GM19351 (cell line): ENCODE results near the gene SELPLG.
"Not testable (repeated sequence)": the region's sequence is repeated elsewhere in the genome, so short reads cannot be mapped to it uniquely, and the experiment has no call there.

Source experiments
- ATAC-seq: cut with Tn5 transposase; IDR thresholded peaks from one replicate; pipeline ENCODE4 v1.9.1; 2021; ENCODE audit warnings: mild to moderate bottlenecking, moderate library complexity; ENCODE audit not compliant: unreplicated experiment

Gene SELPLG

DNA sequence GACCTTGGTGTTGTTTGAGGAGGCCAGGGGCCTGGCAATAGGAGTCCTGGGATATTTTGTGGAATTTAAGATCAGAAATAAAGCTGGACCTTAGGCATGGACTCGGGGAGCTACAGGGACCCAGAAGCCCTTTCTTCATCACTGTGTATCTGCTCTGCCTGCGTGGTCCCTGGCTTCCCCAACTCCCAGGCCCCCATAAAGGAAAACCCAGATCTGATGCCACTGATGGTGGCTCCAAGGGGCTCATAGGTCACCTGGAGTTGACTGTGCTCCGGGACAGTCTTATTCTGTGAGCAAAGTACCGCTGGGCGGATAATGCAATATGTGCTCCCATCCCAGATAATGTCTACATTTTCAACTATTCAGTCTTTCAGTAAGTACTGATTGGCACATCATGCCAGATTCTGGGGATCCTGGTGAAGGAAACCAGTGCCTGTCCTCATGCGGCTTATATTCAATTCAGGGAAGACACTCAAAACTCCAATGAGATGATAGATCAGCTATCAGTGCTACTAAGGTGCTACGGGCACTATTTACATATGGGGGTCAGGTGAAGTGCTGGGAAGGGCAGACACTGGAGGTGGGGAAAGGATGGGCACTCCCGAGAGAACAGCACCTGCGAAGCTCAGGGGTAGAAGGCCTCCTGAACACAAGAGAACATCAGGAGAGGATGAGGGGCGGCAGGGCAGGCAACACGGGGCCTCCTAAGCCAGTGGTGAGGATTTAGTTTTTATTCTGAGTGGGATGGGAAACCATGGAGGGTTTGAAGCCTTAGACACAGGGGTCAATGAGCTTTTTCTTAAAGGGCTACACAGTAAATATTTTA is 5.5 kb upstream of the SELPLG start:
- no peak for ATAC-seq

DNA sequence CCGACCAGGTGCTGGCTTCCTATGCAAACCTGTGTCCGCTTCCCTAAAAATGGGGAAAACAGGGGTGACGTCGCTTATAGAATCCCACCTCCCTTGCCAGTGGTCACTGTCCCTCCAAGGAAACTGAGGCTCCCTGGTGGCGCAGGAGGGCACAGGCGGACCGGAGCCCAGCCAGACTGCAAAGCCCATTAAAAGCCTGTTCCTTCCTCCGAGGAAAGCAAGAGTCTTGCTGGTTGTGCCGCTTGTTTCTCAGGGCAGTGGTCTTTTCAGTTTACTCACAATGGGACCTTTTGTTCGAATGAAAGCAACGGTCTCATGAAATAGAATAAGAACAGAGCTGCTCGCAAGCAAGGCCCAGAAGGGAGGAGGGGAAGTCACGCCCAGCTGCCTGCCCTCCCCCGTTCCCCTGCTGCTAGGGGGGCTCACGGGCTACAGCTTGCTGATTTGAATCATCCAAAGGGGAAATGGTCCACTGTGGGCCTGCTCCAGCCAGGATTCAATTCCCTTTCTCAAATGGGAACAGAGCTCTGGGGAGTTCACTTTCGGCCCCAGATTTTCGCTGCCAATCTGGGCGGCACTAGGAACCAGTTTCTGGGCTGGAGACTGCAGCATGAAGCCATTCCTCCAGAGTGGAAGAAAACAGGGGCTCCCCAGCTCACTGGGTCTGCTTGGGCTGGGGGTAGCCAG is 4.6 kb upstream of the SELPLG start:
- ATAC-seq, result no peak

DNA sequence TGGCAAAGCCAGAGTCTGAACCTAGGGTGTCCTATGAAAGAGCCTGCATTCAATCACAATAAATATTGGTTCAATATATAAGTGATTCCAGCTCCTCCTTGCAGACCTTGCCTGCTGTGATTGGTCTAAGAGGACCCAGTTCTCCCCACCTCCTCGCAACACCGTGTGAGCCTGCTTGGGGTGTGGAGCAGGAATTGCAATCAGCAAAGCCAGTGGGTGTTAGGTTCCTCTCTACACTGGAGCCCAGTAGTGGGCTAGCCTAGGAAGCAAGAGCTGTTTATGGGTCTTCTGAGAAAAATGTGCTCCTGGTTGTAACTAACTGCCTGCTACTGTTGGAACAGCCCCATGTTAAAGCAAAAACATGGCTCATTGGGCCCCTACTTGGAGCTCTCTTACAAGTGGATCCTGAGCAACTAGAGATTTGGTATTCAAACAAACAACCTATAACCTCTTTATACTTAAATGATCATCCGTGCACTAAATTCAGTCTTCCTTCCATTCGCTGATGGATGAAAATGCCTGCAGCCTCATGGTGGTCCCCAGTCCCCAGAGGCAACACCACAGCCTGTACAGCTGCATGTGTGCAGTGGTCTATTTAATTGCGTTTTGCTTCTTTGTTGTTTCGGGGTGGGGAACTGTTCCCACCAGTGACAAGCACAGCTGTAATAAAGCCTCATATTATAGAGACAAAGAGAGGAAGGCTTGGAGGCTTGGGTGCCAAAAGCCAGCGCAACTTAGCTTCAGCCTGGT is 3.7 kb upstream of the SELPLG start:
- ATAC-seq, result no peak

DNA sequence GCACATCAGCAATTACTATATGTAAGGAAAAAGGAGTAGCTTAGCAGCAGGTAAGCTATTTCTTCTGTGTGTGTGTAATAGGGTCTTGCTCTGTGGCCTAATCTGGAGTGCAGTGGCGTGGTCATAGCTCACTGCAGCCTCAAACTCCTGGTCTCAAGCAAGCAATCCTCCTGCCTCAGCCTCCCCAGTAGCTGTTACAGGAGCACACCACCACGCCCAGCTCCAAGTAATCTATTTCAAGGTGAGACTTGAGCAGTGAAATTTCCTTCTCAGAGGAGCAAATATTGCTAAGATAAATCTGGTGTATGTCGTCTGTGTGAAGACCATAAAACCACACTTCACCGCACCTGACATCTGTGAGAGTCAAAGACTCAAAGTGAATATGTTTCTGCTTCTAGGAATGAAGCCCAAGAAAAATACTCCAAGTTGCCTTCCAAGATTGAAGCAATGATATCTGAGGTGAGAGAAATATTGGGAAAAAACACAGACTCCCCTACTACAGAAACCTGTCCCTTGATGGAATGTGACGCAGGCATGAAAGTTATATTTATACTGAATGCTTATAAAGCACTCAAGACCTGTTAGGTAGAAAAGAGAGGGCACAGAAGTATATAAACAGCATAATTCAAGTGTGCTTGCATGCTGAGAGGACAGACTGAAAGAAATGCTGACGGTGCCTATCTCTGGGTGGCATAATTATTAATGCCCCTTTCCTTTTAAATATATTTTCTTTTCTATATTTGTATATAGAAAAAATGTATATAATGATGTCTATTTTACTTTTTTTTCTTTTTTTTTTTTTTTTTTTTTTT is 2.5 kb upstream of the SELPLG start:
- ATAC-seq, result peak; percentile 2

DNA sequence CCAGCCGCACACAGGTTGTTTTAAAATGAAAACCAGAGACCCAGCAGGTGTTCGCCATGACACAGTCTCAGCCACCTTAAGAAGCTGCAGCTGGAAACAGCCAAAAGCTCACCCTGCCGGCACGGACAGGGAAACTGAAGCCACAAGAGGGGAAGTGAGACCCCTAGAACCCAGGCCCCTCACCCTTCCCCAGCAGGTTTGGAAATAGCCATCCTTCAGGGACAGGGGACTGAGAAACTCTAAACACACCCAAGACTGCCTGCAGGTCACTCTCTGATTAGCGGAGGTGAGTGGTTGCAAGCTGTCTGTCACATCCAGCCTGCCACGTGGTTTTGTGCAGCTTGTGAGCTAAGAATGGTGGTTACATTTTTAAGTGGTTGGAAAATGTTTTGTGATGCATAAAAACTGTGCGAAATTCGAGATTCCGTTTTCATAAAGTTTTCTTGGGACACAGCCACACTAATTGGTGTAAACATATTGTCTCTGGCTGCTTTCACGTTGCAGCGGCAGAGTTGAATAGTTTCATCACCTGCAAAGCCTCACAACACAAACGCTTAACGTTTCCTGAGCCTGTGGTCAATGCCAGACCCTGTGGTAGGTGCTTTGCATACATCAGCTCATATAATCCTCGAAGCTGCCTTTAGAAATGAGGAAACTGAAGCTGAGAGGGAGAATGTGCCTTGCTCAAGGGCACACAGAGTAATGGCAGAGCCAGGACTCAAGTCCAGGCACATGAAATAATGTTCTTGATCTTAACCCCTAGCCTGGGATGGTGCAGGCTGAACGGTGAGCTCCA is 1.7 kb upstream of the SELPLG start:
- peak; percentile 63 for ATAC-seq

DNA sequence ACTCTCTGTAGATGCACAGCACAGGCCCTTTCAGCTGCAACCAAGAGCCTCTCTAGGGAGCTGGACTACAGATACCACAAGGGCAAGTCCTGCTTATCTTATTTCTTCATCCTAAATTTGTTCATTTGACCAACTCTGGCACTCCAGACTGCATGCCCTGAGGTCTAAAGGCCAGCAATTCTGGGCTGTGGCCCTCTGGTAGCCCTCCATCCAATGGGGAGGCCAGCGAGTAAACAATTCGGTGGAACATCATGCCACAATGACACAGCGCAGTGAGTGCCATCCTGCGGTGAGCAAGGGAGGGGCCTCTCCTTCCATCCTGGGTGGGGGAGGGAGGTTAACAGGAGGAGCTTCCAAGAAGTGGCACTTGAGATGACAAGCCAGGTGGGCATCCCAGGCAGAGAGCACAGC is 652 bp upstream of the SELPLG start:
- no peak for ATAC-seq

DNA sequence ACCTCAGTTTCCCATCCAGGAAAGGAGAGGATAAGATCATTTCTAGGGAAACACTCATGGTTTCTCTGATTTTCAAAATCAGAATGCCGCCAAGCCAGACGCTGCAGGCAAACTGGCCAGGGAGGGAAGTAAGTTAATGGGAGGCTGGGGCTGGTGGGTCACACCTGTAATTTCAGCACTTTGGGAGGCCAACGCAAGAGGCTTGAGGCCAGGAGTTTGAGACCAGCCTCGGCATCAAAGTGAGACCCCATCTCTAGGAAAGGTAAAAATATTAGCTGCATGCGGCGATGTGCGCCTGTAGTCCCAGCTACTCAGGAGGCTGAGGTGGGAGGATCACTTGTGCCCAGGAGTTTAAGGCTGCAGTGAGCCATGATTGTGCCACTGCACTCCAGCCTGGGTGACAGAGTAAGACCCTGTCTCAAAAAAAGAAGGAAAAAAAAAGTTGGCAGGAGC is 587 bp downstream of the SELPLG start:
- ATAC-seq, result no peak

DNA sequence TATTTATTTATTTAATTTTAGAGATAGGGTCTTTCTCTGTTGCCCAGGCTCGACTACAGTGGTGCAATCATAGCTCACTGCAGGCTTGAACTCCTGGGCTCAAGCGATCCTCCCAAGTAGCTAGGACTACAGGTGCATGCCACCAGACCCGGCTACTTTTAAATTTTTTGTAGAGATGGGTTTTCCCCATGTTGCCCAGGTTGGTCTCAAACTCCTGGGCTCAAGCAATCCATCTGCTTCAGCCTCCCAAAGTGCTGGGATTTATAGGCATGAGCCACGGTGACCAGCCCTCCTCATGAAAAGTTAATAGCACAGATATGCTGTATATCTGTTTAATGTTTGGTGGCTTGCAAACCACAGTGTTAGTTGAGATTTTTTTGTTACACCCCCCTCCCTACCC is 2.4 kb downstream of the SELPLG start:
- not testable (repeated sequence) for ATAC-seq

DNA sequence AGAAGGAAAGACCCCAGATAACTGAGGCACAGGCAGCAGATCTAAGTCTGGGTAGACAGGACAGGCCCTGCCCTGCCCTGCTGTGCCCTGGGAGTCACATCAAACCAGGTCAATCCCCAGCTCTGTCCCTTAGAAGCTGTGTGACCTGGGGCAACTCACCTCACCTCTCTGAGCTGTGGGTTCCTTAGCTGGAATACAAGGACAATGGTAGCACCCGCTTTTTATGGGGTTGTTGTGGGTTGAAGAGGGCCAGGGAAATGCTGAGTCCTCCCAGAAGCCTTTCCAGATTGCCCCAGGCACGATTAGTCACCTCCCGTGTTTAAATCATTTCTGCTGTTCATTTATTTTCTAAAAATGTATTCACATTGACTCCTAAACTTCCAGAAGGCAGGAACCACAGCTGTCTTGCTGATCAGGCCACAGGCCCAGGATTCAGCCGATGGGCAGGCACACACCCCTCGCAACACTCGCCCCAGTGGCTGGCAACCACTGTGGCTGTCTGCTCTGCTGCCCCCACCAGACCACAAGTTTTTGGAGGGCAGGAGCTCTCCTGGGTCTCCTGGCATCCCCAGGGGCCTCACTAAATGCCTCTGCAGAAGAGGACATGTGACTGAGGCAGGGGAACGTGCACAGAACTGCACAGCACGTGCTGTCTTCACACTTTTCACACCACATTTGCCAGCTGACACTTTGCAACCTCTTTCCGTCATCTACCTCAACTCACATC is 3.0 kb downstream of the SELPLG start:
- ATAC-seq, result no peak

DNA sequence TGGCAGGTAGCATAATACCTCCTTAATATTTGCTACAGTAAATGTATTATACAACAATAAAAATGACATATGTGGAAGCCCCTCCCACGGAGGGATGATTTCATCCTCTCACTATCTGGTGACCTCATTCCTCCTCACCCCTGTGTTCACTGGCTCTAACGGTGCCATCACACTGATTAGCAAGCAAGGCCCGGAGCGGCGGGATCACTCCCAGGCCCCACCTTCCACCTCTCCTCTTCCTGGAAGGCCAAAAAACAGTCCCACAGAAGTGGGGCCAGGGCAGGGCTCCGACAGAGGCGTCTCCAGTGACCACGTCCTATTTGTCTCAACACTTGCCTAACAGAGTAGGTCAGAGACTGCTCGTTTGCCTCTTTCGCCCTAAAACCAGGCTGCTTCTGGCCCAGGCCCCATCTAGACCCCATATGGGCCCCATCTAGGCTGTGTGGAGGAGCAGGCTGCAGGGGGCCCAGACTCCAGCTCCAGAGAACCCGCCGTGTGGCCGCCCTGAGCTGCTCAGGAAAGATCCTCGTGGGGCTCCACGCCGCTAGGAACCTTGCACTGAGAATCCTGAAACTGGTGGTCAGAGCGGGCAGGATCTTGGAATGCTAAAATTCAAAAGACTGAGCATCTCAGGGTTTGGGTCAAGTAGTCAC is 3.7 kb downstream of the SELPLG start:
- no peak for ATAC-seq

DNA sequence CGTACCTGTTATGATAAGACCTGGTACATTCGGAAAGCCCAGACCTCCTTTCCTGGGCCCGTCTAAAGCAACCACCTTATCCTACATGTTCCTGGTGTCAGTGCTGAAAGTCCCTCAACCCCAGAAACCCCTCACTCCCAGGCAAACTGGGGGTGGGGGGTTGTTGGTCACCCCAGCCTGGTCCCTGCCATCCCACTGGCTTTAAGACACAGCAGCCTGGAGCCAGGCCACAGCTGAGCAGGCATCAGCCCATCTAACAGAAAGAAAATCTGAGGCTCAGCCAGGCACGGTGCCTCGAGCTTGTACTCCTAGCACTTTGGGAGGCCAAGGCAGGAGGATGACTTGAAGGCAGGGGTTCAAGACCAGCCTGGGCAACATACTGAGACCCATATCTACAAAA is 4.5 kb downstream of the SELPLG start:
- ATAC-seq, result no peak

DNA sequence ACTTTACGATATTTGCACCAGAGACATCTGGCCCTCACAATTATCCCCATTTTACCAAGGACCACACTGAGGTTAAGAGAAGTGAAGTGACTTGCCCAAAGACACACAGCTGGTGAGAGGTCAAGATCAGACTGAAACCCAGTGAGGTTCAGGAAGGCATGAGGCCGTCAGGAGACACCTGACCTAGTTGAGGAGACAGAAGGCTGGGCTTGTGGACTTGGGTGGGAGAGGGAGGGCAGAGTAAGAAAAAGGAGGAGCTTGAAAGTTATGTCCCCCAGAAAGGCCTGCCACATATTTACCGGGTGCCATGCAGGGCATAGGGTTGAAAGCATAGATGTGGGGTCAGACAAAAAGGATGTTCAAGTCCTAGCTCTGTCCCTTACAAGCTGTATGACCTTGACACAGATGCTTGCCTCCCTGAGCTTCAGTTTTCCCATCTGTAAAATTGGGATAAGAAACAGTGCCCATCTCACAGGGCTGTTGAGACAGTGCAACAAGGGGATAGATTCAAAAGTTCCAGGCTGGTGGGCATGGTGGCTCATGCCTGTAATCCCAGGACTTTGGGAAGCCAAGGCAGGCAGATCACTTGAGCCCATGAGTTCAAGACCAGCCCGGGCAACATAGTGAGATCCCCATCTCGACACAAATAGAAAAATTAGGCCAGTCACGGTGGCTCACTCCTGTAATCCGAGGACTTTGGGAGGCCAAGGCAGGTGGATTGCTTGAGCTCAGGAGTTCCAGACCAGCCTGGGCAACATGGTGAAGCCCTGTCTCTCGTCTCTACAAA is 6.4 kb downstream of the SELPLG start:
- ATAC-seq, result no peak

DNA sequence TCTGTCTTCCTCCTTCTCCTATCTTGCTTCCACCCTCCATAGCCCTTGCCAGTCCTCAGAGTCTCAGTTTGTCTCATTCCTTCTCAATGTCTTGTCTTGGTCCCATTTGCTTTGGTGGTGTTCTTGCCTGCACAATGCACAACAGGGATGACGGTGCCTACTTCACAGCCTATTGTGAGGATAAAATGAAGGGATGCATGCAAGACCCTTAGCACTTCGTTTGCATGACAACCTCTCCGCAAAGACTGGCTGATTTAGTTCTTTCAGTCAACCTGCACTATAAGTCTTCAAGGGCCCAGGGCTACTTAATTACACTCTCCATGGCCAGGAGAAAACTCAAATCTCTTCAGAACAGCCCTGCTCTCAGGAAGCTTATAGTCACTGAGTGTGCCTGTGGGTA is 8.5 kb downstream of the SELPLG start:
- ATAC-seq, result no peak

DNA sequence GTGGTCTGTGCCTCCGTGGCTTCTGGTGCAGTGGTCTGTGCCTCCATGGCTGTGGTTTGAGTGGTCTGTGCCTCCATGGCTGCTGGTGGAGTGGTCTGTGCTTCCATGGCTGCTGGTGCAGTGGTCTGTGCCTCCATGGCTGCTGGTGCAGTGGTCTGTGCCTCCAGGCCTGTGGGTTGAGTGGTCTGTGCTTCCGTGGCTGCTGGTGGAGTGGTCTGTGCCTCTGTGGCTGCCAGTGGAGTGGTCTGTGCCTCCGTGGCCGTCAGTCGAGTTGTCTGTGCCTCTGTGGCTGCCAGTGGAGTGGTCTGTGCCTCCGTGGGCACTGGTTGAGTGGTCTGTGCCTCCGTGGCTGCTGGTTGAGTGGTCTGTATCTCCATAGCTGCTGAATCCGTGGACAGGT is 10.1 kb downstream of the SELPLG start:
- ATAC-seq, result no peak

DNA sequence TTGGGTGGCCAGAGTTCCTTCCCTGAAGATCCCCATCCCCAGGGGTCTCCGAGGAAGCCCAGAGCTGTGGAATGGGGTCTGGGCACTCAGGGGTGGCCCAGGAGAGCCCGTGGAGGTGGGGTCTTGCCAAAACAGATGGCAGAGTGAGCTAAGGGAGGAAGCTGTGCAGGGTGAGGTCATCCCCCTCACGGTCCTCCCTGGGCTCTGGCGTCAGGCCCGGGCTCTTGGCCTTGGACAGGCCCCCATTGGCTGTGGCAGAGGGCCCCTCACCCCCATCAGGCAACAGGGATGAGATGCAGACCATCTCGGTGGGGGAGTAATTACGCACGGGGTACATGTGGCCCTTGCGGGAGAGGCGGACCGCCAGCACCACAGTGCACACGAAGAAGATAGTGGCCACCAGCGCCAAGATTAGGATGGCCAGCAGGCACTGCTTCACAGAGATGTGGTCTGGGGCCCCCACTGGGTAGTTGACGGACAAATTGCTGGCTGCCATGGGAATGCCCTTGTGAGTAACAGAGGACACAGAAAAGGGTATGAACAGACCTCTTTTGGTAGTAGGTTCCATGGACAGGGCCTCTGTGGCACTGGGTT is 10.7 kb downstream of the SELPLG start:
- no peak for ATAC-seq

DNA sequence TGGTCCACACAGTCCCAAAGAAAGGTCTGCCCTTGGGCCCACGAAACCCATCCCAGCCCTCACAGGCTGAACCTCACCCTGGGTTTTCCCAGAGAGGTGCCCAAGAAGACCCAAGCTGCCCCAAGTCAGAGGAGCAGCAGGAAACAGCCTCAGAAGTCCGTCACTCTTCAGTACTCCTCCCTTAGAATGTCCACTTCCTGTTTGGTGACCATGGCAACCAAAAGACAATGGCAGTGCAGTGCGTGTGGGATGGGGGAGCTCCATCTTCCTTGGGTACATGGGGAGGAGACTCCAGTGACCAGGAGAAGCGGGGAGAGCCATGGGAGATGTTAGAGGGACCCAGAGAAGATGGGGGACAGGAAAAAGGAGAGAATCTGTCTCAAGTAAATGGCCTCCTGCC is 11.3 kb downstream of the SELPLG start:
- ATAC-seq, result no peak

DNA sequence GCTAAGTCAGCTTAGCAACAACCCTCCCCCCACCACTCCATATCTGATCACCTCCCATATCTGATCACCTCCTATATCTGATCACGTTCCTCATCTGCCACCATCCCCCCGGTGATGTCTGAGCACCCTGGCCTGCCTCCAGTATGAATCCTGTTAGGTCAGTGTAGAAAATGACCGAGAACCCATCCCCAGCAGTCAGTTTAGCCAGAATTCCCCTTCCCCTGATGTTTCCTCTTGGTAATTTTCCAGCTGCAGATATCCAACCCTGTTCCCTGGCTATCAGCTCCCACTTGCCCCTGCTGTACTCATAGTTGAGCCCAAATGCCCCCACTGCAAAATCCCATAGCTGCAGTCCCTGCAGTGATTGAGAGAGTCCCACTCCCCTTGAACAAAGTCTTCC is 12.5 kb downstream of the SELPLG start:
- no peak for ATAC-seq
